ENCODE results near the gene WWC1. TPM values are rescaled to one million over a fixed set of nuclear protein-coding genes. Genes with fewer than 3 reads are reported as not detected.

Gene WWC1
- total RNA-seq (ENCODE audit: insufficient read depth, low replicate concordance): 1.2 TPM

DNA sequence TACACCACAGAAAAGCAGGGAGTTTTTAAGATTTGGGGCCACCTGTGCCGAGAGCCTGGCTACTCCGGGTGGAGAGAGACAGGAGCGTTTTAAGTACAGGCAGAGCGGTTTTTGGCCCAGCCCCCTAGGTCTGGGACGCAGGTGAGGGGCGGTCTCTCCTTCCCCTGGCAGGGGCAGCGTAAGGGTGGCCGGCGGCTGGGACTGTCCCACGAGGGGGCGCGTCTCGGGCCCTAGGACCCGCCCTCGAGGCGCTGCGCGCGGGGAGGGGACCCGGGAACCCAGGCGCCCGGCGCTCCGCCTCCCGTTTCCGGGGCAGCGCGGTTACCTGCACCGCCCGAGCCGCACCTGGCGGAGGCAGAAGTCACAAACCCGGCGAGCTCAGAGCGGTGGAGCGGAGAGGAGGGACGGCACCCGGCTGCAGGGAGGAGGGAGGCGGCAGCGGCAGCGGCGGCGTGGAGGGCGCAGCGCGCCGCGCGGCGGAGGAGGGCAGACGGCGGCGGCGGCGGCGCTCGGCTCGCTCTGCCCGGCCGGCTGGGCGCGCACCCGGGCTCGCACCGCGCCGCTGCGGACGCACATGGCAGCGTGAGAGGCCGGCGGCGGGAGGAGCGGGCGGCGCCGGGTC lies at the start of gene WWC1:
WWC1 (plus strand) TSS at position 304 of the 622 bp plus-strand sequence. CDS start 508 bp downstream, outside the sequence.
- DNase-seq (ENCODE audit: low spot score): peak; percentile 76

DNA sequence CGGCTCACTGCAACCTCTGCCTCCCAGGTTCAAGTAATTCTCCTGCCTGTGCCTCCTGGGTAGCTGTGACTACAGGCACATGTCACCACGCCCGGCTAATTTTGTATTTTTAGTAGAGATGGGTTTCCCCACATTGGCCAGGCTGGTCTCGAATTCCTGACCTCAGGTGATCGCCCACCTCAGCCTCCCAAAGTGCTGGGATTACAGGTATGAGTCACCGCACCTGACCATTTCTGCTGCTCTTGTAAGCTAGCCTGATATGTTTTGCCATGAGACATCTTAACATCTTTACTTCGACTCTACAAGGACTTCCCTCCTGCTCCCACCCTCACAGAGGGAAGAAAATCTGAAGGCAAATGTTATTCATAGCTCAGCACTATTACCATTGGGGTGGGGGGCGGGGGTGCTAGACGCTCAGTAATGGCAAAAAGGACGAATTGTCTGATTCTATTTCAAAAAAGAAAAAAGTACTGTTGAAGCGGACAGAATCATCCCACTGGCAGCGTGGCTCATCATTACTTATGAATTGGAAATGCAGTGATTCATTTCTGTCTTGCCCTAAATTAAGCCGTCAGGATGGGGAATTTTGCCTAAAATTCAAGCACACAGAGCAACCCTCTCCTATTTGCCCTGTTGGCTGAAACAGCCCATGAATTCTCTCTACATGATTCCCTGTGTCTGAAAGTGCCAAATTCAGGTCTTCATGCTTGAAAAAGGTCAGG lies 46.4 kb upstream of the WWC1 start:
- no peak for DNase-seq (ENCODE audit: low spot score)

DNA sequence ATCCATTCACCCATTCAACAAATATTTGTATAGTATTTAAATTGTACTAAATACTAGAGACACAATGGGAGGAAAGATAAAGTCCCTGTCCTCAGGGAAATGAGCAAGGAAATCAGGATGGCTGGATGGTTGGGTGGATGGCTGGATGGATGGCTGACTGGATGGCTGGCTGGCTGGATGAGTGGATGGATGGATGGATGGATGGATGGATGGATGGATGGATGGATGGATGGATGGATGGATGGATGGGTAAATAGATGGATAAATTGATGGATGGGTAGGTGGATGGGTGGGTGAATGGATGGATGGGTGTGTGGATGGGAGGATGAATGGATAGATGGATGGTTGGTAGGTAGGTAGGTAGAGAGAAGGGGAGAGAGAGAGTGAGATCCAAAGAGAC lies 41.5 kb upstream of the WWC1 start:
- no peak for DNase-seq (ENCODE audit: low spot score)

DNA sequence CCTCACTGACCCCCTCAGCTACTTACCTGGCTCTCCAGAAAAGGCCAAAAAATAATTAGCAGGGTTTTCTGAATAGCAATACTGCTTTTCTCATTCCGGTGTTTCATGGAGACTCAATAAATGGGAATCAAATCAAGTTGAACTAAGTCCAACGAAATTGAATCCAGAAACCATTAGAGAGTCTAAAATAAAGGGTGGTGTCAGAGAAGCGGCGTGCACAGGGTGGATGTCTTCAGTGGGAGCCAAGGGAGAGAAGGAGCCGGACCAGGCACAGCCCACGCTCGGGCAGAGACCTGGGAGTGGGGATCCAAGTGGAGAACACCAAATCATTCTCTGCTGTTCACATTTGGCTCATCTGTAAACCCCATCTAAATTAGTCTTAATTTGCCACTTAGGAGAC lies 40.2 kb upstream of the WWC1 start:
- DNase-seq (ENCODE audit: low spot score): no peak

DNA sequence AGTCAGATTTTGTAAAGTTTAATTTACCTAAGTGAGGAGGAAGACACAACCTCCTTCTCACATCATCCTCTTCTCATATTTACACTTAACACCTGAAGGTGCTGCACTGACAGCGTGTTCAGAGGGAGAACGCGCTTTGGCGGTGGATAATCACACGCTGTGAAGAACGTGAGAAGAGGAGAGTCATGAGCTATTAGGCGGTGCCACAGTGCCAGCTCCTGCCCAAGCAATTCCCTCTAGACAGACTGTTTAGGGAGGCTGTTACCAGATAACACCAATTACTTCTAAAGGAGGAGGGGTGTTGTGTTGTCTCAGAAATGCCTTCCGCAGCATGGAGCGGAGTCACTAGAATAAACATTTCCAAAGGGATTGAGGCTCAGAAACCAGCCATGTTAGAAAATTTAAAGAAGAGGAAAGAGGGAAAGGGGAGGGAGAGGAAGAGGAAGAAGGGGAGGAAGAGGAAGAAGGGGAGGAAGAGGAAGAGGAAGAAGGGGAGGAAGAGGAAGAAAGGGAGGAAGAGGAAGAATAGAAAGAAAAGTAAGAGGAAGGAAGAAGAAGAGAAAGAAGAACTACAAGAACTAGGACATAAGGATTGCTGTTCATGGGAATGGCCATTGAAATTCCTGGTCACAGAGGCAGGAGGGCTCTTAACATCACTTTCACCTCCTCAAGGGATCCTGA lies 37.3 kb upstream of the WWC1 start:
- DNase-seq (ENCODE audit: low spot score): no peak

DNA sequence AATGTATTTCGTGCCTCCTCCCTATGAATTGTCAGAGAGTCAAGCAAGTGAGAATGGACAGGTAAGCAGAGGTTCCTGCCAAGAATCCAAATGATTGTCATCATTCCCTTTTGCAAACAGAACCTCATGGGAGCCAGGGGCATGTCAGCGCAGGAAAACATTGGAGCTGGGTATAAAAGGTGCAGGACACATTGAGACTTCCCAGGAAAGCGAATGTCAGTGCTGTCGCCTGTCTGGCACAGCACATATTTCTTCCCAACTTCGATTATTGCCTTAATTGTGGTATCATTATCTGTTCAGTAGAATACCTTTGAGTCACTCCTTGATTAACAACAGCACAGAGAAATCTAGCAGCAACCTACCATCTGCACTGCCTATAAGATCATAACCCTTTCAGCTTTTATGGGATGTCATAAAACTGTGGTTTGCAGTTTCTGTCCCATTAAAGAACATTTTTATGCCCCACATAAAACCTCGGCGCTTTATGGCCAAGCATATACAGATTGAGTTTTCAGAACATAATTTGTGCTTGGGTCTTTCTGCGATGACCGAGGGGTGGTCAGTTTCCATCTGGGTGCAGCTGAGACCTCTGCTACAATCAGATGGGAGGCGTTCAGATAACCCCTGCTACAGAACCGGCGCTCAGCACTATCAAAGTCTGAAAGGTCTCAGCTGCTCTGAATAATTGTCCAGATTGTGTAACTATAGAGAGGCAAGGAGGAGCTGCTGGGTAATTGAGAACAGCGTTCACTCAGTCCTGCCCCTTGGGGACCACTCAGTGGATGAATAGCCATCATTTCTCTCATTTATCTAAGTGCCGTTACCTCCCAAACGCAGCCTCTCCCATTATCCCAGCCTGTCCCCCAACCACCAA lies 30.9 kb upstream of the WWC1 start:
- DNase-seq (ENCODE audit: low spot score): no peak

DNA sequence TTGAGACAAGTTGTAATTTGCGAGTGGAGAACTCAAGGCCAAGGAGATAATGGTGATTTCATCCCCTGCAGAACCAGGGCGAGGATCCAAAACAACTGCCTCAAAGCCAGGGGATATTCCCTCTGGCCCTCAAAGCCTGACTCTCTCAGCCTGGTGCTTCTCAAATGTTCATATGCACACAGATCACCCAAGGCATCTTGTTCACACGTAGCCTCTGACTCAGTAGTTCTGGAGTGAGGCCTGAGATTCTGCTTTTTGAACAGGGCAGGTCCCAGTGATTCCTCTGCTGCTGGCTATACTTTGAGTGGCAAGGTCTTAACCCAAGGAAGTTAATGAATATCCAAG lies 30.2 kb upstream of the WWC1 start:
- peak; percentile 84 for DNase-seq (ENCODE audit: low spot score)

DNA sequence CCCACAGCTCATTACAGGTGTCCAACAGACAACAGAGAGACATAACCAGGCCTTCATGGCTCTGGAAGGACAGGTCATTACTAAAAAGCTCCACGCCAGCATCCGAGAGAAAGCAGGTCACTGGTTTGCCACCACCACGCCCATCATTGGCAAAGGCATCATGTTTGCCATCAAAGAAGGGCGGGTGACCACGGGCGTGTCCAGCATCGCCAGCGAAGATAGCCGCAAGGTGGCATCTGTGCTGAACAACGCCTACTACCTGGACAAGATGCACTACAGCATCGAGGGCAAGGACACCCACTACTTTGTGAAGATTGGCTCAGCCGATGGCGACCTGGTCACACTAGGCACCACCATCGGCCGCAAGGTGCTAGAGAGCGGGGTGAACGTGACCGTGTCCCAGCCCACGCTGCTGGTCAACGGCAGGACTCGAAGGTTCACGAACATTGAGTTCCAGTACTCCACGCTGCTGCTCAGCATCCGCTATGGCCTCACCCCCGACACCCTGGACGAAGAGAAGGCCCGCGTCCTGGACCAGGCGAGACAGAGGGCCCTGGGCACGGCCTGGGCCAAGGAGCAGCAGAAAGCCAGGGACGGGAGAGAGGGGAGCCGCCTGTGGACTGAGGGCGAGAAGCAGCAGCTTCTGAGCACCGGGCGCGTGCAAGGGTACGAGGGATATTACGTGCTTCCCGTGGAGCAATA lies 29.3 kb upstream of the WWC1 start:
- no peak for DNase-seq (ENCODE audit: low spot score)

DNA sequence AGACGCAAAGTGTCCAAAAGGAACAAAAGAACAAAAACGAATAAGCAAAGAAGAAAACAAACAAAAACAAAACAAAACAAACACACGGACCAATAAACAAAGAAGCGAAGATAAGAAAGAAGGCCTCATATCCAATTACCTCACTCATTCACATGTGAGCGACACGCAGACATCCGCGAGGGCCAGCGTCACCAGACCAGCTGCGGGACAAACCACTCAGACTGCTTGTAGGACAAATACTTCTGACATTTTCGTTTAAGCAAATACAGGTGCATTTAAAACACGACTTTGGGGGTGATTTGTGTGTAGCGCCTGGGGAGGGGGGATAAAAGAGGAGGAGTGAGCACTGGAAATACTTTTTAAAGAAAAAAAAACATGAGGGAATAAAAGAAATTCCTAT lies 28.3 kb upstream of the WWC1 start:
- DNase-seq (ENCODE audit: low spot score): no peak

DNA sequence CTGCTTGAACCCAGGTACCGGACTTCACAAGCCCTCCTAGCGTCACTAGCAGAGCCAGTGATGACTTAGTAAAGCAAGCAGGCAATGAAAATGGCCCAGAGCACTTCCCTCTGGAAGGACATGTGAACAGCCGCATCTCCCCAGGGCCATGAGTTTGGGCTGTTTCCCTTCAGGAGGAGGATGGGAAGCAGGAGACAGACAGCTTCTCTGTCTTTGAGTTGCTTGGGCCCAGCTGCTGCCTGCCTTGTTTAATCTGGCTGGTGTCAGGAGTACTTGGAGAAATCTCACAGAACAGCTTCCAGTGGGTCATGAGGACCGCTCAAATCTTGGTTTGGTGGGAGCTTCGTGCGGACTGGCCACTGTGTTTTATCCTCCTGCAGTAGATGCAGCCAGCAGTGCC lies 25.4 kb upstream of the WWC1 start:
- DNase-seq (ENCODE audit: low spot score): no peak

DNA sequence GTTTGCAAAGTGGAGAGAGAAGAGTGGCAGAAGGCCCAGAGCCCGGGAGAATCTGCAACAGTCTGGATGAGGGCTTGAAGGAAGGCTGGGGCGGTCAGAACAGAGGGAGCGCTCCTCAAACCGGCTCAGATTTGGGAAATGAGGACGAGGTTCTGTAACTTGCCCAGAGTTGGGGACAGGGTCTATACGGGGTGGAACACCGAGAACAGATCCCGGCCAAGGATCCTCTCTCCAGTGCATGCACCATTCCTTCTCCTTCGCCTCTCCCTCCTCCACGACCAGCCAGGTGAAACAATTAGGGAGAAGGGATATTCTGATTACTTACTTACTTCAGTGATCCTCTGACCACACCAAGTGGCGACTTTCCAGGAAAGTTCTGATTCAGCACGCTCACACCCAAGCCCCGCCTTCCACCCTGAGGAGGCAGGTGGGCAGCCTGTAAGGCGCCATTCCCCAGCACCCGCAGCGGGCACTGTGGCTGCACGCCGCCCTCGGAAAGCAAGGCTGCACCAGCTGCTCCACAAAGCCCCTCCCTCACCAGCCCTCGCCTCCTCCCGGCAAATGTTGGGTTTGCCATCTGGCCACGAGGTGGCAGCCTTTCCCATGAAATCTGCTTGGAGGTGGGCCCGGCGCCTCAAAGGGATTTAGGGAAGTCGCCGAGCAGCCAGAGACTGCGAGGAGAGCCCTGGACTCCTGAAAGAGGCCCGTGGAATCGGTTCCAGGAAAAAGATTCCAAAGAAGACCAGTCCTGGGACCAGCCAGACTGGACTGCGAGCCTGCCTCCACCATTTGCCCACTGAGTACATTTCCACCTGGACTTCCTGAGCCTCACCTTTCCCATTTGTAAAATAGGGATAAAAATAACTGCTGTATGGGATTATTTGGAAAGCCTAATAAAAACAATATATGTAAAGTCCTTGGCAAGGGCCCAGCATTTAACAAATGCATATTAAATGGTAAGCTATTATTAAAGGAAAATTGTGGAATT lies 22.2 kb upstream of the WWC1 start:
- DNase-seq (ENCODE audit: low spot score): peak; percentile 95

DNA sequence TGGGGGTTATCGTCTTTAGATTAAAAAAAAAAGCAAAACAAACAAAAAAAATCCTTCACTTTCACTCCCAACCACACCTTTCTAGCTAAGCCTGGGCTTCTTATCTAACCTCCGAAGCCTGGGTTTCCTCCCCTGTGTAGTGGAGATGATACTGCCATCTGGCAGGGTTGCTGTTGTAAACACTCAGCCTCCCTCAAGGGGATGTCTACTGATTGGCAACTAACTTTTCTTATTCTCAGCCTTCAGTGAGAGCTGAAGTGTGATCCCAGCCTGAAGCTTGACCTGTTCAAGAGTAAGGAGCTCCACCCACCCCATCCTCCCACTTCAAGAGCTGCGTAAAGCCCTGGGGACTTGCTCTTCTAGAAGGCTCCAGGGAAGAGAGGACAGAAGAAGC lies 21.5 kb upstream of the WWC1 start:
- peak; percentile 31 for DNase-seq (ENCODE audit: low spot score)

DNA sequence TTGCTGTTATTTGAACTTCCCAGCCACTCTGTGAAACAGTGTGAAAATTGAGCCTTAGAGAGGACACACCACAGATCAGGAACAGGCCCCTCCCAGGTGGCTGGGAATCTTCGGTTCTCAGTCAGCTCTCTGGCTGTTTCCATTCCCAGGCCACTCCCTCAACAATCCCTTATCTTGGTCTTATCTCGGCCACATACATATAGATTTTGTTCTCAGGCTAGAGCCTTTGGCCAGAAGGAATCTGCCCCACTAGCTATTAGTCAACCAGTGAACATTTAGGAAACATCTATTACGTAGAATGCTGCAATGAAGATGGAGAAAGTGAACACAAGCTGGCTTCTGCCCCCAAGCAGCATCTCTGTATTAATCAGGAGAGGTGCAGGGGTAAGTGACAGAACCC lies 21.0 kb upstream of the WWC1 start:
- DNase-seq (ENCODE audit: low spot score): peak; percentile 78

DNA sequence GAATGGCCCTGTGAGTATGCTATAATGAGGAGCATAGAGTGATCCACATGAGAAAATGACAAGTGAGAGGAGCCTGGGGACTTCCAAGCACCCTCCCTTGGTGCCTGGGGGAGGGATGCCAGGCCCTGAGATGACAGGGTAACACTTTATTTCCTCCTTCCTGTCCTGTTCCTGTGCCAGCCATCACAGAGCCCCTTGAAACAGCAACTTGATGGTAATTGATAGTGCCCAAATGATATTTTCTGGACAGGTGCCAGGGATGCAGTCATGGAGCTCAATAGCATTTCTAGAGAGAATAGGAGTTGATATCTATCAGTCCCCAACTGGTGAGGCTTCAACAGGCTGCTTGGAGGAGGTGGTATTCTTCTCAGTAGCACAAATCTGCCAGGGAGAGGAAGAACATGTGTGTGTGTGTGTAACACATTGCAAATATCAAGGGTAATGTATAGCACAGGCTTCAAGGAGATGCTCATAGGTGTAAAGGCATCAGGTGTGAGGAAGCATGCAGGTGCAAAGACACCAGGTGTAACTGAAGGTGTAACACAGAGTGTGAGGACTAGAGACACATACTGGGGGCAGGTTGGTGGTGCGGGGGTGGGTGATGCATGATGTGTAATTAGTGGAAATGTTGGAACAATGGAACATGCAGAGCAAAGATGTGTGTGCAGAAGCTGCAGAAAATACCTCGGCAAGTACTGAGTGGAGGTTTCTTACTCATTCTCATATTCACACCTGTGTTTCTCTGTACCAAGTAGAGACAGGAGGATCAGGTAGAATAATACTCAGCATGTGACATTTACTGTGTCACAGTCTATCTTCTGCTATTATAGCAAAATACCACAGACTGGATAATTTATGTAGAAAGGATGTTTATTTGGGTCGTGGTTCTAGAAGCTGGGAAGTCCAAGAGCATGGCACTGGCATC lies 18.1 kb upstream of the WWC1 start:
- DNase-seq (ENCODE audit: low spot score): no peak

DNA sequence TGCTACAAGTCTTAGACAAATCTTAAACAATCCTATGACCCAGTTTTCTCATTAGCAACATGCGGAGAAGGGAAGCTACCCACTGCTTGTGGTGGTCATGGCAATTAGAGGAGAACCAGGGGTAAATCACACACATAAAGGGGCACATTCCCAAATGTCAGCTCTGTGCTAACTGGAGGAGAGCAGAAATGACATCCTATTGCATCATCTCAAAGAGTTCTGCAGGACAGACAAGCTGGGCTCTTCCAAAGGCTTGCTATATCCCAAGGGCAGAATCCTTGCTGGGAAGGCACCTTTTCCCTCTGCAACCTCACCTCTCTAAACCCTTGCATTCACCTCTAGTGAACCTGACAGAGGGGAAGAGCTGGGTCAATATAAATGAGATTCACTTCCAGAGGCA lies 17.0 kb upstream of the WWC1 start:
- DNase-seq (ENCODE audit: low spot score): no peak

DNA sequence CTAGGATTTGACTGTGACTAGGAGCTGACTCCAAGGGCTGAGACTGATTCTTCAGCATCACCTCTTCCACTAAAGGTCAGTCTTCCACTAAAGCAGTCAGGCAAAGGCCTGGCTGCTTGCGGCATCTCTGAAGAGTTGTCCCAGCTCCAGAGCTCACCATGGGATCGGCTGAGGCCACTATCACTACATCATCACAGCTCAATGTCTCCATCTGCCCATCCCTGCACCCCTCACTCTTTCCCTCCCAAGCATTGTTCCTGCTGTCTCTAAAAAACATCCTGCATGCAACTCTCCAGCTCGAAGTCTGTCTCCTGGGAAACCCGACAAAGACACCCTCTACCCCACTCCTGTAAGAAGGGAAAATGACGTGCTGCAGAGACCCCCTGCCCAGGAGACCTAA lies 15.5 kb upstream of the WWC1 start:
- DNase-seq (ENCODE audit: low spot score): no peak

DNA sequence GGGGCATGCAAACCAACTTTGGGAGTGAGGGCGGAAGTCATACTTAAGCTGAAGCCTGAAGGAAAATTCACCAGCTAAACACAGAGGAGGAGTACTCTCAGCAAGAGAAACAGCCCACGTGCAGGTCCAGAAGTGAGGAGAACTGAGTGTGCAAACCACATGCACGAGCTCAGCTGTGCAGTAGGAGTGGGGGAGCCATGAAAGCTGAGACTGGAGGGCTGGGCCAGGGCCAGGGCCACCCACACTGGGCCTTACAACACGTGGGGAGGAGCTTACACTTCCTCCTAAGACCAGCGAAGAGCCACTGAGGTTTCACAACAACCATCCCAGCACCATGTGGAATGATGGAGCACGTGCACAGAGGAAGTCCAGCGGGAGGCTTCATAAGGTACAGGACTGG lies 9.3 kb upstream of the WWC1 start:
- no peak for DNase-seq (ENCODE audit: low spot score)

DNA sequence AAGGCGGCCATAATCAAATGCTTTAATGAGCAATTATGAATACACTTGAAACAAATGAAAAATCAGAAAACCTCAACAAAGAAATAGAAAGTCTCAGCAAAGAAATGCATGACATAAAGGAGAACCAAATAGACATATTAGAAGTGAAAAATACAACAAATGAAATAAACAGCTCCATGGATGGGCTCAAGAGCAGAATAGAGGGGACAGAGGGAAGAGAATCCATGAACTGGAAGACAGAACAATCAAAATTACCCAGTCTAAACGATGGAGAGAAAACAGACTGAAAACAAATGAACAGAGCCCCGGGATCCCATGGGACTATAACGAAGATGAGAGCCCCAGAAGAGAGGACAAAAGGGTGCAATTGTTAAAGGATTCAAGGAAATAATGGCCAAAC lies 6.6 kb upstream of the WWC1 start:
- DNase-seq (ENCODE audit: low spot score): no peak

DNA sequence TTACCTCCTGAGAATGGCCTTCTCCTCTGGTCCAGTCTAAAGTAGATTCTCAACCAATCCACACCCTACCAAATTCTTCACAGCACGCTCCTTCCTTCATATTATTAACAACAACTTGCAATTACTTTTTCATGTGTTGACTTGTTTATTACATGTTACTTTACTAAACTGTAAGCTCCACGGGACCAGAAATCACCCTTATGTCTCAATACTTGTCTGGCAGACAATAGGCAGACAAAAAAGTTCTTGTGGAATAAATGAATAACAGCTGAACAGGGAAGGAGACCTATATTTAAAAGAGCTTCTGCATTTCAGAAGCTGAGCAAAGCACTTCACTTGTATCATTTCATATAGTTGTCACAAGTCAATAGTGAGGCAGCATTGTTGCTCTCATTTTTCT lies 5.7 kb upstream of the WWC1 start:
- DNase-seq (ENCODE audit: low spot score): no peak

All from umbilical cord (tissue), 2 donors.